KOPT-K1 (cell line): ENCODE results near the gene IPO13.

Experiments
- H3K27ac ChIP-seq: fragments of 200-600 bp; sonication (generic); 2 replicates; pipeline ENCODE4 v1.5.1; 2016; ENCODE audit warnings: antibody characterized with exemption, mild to moderate bottlenecking, low read depth, low read length; ENCODE audit not compliant: poor library complexity, severe bottlenecking
- H3K36me3 ChIP-seq: fragments of 200-600 bp; sonication (generic); 2 replicates; pipeline ENCODE4 v1.5.1; 2017; ENCODE audit warnings: antibody characterized with exemption, mild to moderate bottlenecking, low read length, moderate library complexity; ENCODE audit not compliant: insufficient read depth
- H3K9me3 ChIP-seq: fragments of 200-600 bp; sonication (generic); 2 replicates; pipeline ENCODE4 v1.5.1; 2017; ENCODE audit warnings: antibody characterized with exemption, low read length, mild to moderate bottlenecking; ENCODE audit not compliant: insufficient read depth, poor library complexity, severe bottlenecking

IPO13 gene

DNA sequence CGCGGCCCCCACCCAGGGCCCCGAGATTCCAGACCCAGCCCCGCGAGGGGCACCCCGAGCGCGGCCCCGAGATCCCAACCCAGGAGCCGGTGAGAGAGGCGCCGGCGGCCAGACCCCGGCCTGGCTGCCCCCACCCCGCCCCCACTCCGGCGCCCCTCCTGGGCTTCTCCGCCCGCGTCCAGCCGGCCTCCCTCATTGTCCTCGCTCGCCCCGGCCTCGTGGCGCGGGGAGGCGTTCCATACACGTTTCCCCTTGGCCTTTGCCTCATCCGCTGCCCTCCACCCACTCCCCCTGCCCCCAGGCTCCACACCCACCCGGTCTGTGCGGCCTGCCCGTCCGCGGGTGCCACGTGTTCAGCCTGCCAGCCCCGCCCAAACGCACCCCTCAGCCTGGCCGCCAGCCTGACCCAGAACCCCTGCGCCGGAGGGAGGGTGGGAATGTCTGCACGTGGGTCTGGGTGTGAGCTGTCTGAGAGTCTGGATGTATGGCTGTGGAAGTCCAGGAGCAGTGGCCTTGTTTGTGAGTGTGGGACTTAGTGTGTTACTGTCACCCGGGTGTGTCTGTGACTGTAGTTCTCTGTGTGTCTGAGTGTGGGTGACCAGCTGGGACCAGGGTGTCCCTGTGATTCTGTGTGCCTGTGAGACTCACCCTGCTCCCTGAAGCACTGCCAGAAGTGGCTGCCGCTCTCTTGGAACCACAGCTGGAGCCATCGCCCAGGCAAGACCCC lies 32.9 kb downstream of the IPO13 start:
- H3K36me3 ChIP-seq: peaks cover 28% of the 10 kb centered on the region
- no peak overlapping the region for H3K27ac ChIP-seq

DNA sequence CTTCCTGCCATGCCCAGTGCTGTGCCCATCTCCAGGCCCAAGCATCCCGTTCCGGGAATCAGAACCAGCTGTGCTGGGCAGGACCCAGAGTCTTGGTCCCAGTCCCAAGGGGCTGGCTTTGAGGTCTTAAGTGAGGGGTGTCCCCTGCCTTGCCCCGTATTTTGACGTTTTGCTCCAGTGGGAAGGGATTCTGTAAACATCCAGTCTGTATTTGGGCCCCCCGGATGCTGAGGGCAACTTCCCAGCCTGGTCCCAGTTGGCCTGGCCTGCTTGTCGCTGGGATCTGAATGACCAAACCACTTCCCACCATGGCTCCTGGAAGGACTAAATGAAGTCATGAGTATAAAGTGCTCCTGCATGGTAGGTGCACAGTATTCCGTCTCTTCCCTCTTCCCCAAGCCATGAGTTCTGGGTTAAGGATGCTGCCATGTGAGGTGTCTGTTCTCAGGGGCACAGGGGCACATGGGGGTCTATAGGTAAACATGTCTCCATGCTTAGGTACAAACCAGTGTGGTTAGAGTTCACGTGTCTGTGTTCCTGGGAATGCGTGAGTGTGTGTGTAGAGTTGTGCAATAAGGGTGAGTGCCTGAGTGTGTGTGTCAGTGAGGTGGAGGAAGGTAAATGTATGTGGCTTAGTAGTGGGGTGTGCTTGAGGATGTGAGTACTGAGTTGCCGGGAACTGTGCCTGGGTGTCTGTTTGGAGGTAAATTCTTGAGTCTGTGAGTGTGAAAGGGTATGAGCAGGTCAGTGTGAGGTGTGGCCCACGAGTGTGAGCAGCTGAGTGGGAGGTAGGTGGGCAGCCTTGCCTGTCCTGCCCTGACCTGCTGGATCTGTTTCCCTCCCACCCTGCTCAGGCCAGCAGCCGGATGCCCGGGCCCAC lies 33.7 kb downstream of the IPO13 start:
- Histone ChIP-seq H3K36me3 (peaks cover 28% of the 10 kb centered on the region), H3K9me3 (no peaks in the 10 kb centered on the region), H3K27ac (no peak overlapping the region)

More for the DNA sequence above, 32.9 kb downstream of the IPO13 start:
- no peaks in the 10 kb centered on the region for H3K9me3 ChIP-seq

DNA sequence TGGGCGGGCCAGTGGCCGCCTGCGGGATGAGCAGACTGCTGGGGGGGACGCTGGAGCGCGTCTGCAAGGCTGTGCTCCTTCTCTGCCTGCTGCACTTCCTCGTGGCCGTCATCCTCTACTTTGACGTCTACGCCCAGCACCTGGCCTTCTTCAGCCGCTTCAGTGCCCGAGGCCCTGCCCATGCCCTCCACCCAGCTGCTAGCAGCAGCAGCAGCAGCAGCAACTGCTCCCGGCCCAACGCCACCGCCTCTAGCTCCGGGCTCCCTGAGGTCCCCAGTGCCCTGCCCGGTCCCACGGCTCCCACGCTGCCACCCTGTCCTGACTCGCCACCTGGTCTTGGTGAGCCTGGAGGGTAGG lies 34.4 kb downstream of the IPO13 start:
- Histone ChIP-seq H3K36me3 (peaks cover 26% of the 10 kb centered on the region), H3K27ac (no peak overlapping the region)

DNA sequence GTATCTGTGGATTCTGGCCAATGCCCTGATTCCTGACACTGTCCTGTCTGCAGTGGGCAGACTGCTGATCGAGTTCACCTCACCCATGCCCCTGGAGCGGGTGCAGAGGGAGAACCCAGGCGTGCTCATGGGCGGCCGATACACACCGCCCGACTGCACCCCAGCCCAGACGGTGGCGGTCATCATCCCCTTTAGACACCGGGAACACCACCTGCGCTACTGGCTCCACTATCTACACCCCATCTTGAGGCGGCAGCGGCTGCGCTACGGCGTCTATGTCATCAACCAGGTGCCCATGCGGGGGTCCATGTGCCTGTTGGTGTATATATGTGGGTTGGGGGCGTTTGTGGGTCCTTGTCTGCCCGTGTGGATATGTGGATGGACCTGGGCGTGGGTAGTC lies 34.9 kb downstream of the IPO13 start:
- Histone ChIP-seq H3K27ac (no peak overlapping the region), H3K9me3 (no peaks in the 10 kb centered on the region), H3K36me3 (peaks cover 21% of the 10 kb centered on the region)

More for the DNA sequence above, 34.4 kb downstream of the IPO13 start:
- no peaks in the 10 kb centered on the region for H3K9me3 ChIP-seq

DNA sequence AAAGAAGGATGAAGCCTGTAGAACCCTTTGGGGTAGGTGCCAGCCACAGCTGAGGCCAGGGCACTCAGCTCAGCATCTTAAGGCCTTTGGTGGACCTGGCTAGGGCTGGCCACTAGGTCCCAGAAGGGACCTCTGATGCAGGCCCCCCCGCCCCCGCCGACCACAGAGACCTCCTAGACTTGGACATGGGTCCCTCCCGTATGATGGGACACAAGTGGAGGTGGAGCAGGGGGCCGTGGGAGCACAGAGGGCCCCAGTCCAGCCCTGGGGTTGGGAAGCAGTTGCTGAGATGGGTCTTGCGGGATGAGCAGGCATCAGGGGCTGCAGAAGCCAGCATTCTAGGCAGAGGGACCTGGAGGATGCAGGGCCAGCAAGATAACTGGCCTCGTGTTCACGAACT lies 35.5 kb downstream of the IPO13 start:
- Histone ChIP-seq H3K9me3 (no peaks in the 10 kb centered on the region), H3K27ac (no peak overlapping the region), H3K36me3 (peaks cover 15% of the 10 kb centered on the region)

DNA sequence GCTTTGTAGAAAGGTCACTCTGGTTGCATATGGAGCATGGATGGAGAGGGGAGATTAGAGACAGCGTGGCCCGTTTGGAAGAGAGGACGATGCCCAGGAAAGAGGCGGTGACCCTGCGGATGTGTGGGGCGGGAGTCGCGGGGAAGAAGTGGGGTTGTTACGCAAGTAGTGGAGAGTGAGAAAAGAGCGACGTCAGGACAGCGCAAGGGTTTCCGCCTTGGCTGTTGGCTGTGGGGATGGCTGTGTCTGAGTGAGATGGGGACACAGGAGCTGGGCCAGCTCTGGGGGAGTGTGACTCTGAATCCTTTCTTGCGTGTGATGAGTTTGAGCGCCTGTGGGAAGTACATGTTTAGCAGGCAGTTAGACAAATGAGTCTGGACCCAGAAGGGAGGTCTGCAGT lies 36.1 kb downstream of the IPO13 start:
- Histone ChIP-seq H3K36me3 (peaks cover 9% of the 10 kb centered on the region; the same call in 1 of the 2 replicates), H3K27ac (no peak overlapping the region), H3K9me3 (no peaks in the 10 kb centered on the region)

DNA sequence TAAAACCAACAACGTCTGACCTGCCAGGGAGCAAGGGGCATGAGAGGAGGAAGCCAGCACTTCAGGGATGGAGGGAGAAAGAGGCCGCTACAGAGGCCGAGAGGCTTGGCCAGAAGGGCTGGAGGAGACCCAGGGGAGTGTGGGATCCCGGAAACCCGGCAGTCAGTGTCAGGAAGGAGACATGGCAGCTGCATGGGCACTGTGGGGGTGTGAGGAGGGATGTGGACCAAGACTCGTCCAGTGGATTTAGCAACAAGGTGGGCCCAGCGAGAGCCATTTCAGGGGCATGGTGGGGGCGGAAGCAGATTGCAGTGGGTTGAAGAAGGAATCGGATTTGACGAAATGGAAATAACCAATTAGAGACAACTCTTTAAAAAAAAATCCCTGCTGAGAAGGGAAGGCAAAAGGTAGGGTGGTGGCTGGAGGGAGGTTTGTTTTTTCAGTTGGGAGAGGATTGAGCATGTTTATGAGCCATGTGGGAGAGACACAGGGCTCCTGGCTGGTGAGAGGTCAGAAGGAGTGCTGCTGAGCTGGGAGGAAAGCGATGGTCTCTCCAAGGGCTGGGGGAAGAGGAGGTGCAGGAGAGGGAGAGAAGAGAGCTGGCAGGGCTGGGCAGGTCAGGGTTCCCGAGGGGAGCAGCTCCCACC lies 36.6 kb downstream of the IPO13 start:
- Histone ChIP-seq H3K27ac (no peak overlapping the region), H3K36me3 (peaks cover 4% of the 10 kb centered on the region; the same call in 1 of the 2 replicates), H3K9me3 (no peaks in the 10 kb centered on the region)

DNA sequence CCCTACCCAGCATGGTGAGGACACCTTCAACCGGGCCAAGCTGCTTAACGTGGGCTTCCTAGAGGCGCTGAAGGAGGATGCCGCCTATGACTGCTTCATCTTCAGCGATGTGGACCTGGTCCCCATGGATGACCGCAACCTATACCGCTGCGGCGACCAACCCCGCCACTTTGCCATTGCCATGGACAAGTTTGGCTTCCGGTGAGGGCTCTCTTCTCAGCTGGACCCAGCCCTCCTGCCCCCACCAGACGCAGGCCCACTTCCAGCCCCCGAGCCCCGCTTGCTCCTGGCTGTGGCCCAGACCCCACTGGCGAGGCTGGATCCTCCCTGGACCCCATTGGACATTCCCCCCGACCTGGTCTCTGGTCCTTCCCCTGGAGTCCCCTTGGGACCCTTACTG lies 38.1 kb downstream of the IPO13 start:
- Histone ChIP-seq H3K27ac (no peak overlapping the region), H3K36me3 (no peaks in the 10 kb centered on the region), H3K9me3 (no peaks in the 10 kb centered on the region)

DNA sequence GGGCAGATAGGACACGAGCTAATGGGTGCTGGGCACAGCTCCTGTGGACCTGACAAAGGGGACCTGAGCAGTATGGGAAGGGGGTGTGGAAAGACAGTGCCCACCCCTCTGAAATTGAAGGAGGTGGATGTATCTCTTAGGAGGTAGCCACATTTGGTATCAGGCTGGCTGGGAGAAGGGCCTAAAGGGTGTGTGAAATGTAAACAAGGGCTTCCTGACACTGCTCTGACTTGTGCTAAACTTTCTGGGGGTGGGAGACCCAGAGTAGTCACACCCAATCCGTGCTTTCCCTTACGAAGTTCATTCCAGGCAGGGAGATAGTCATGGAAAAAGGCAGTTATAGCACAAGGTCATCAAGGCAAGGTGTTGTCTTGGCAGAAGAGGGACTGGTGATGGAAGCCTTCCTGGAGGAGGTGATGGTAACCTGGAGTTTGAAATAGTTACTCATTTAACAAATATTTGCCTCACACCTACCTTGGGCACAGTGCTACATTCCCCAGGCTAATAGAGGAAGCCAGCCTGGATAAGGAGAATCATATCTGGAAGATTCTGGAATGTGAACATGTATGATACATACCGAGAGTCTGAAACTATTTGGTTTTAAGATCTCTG lies 39.3 kb downstream of the IPO13 start:
- H3K27ac ChIP-seq: no peak overlapping the region
- H3K36me3 ChIP-seq: no peaks in the 10 kb centered on the region
- H3K9me3 ChIP-seq: no peaks in the 10 kb centered on the region

DNA sequence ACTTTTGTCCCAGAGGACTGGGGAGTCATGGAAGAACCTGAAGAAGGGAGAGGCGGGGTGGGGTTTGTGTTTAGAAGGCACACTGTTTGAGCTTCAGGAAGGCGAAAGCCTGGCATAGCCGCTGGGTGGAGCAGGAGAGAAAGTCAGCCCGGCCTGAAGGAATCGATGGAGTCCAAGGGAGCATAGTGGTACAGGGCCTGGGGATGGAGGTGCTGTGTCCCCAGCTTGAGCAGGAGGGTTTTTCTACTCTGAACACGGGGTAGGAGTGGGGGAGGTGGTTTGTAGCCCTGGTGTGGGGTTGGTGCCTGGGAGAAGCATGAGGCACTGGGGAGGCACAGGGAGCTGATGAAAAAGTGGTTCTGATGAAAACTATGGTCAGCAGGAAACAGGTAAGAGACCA lies 40.0 kb downstream of the IPO13 start:
- Histone ChIP-seq H3K36me3 (no peaks in the 10 kb centered on the region), H3K9me3 (no peaks in the 10 kb centered on the region), H3K27ac (no peak overlapping the region)

DNA sequence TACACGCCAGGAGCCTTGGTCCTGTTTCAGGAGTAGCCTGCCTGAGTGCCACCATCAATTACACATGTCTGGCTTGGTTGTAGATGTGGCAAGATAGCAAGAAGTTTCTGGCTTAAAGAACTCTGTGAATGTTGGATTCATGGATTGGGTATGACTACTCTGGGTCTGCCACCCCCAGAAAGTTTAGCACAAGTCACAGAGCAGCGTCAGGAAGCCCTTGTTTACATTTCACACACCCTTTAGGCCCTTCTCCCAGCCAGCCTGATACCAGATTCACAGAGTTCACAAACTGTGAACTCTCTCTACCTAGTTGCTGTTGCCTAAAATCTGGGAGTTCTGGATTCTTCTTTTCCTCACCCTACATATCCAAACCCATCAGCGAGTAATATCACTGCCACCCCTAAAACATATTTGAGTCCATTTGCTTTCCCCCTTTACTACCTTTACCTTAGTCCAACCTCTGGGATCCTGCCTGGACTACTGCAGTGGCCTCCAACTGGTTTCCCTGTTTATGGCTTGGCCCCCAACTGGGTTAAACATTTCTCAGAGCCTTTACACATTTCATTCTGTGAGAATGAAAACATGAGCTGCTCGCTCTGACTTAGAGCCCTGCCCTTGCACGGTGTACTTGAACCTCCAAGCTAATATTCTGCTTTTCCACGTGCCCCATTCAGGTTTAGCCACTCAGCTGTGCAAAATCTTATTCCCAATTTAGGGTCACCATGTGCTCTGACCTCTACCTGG lies 40.6 kb downstream of the IPO13 start:
- H3K36me3 ChIP-seq: no peaks in the 10 kb centered on the region
- no peaks in the 10 kb centered on the region for H3K9me3 ChIP-seq
- H3K27ac ChIP-seq: no peak overlapping the region

DNA sequence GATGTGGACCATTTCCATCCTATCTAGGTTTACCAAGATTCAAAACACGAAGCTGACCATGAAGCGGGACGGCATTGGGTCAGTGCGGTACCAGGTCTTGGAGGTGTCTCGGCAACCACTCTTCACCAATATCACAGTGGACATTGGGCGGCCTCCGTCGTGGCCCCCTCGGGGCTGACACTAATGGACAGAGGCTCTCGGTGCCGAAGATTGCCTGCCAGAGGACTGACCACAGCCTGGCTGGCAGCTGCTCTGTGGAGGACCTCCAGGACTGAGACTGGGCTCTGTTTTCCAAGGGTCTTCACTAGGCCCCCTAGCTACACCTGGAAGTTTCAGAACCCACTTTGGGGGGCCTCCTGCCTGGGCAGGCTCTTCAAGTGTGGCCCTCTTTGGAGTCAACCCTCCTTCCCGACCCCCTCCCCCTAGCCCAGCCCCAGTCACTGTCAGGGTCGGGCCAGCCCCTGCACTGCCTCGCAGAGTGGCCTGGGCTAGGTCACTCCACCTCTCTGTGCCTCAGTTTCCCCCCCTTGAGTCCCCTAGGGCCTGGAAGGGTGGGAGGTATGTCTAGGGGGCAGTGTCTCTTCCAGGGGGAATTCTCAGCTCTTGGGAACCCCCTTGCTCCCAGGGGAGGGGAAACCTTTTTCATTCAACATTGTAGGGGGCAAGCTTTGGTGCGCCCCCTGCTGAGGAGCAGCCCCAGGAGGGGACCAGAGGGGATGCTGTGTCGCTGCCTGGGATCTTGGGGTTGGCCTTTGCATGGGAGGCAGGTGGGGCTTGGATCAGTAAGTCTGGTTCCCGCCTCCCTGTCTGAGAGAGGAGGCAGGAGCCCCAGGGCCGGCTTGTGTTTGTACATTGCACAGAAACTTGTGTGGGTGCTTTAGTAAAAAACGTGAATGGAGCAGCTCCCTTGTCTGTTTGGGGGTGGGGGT lies 43.8 kb downstream of the IPO13 start:
- Histone ChIP-seq H3K9me3 (no peaks in the 10 kb centered on the region), H3K27ac (no peak overlapping the region), H3K36me3 (no peaks in the 10 kb centered on the region)

DNA sequence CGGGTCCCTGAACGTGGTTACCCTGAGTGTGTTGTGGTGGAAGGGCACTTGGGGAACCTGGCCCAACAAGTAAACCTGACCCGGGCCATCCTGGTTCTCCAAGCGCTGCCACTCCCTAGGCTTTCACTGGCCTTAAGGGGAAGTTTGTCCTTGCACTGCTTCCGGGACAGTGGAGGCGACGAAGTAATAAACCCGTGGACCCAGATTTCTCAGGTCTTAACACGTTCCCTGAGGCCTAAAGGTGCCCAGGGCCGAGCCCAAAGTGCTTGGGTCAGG lies 44.4 kb downstream of the IPO13 start:
- Histone ChIP-seq H3K9me3 (no peaks in the 10 kb centered on the region), H3K27ac (no peak overlapping the region), H3K36me3 (no peaks in the 10 kb centered on the region)
